Activated T-helper 1 cell treated with anti-CD3 and anti-CD28 coated beads, Interleukin-2, amount 50 U/mL, for 16 hours (primary cell): ENCODE results near the gene RAET1G.
"Not testable (repeated sequence)": the region's sequence is repeated elsewhere in the genome, so short reads cannot be mapped to it uniquely, and the experiment has no call there.

Experiments
- DNase-seq, 2 donors: peaks; one replicate each; pipeline ENCODE4 v3.0.0-alpha.2; 2020; ENCODE audit warnings: low read depth in 1 of 2, low spot score in 1 of 2

The RAET1G gene

DNA sequence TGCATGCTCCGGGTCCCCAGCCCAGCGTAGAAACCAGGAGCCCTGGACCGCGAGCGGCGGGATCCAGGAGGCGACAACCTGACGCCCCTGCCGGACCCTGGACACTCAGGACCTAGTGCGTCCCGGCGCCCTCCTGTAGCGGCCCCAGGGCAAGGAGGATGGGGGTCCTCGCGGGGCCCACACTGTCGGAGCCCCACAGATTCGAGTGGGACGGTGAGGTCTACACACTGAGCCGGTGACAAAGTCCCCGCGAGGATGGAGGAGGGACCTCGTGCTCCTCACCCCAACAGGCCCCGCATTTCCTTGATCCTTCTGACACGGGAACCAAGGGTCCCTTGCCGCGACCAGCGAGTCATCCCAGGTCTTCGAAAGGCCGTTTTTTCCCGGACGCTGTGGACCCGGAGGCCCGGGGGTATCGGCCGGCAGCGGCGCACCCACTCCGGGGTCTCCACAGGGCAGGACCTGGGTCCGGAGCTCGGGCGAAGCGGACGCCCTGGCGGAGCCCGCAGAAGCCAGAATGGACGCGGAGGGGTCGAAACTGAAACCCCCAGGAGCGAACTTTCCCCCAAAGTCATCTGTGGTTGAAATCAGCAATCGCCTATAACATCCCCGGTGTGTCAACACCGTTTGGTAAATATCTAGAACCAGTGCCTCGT is 31.5 kb upstream of the RAET1G start:
- not testable (repeated sequence) for DNase-seq

DNA sequence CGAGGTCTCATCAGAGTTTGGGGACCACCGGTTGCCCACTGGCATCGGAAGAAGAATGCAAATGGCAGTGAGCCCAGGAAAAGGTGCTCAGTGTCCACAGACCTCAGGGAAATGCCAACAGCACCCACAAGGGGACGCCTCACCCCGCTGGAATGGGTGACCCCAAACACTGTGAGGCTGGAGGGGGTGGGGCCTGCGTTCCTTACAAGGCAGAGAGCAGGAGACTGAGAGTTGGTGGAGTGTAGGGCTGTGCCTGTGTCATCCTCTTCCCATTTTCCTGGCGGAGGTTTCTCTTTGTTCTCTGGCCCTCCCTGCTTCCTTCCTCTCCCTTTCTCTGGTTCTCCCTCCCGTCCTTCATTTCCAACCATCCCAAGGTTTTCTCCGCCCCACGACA is 31.0 kb upstream of the RAET1G start:
- not testable (repeated sequence) for DNase-seq

DNA sequence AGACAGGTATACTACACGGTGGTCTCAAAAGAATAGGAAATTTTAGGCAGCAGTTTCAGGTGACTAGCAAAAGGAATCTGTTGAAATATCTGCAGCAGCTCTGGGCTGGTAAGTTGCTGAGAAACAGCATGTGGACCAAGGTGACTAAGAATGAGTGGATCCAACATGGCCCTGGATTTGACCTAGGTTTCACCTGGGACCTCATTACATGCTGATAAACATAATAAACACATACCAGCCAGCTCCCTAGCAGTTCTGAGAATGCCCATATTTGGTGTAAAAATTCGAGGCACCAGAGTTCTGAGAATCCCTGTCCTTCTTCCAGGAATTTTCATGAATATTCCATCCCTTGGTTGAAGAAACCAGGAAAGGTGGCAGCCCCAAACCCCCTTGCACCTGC is 30.5 kb upstream of the RAET1G start:
- not testable (repeated sequence) for DNase-seq

DNA sequence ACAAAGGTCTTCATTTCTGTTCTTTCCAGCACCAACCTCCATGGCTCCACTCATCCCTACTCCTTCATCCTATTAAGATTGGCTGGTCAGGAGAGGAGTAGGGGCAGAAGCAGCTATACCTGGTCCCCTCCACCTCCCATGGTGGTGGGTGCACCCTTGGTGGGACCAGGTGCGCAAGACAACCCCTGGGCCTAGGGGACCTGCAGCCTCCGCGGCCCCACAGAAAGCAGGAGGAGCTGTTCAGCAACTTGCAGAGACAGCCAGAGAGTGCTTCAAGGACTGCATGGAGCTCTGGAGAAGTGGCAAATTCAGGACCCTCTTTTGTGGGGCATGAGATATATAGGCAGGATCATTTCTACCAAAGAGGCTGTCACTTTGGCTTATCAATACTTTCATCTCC is 28.7 kb upstream of the RAET1G start:
- DNase-seq, result no peak

DNA sequence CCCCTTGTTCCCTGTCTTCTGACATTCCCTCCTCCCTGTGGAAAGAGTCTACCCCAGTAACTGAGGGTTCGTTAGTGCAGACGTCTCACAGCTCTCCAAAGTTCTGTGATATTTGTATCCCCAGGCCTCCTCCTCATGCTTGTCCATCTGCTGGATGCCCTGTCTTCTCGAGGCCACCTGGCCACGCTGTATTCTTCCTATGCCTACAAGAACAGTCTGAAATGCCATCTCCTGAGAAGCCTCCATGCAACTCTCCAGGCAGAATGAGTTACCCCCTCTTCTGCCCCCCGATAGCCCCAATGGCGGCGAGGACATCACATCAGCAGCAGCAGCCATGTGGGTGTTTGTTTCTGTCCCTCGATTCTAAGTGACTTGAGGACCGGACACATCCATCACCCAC is 28.2 kb upstream of the RAET1G start:
- DNase-seq, result no peak

DNA sequence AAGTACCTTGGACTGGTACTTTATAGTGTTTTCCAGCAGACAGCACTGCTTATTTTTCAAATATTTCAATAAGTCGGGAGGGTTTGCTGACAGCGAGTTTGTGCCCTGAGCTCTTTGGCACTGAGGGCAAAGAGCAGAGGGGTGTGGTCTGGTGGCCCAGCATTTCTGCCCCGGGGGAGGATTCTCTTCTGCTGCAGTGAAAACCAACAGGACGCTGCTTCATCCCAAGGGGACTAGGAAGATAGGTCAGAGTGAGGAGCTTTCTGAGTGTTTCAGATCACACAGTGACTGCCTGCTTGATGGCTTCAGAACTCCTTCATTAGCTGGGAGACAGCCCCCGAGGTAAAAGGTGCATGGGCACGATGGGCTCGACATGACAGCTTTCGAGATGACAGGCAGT is 27.5 kb upstream of the RAET1G start:
- DNase-seq, result no peak

DNA sequence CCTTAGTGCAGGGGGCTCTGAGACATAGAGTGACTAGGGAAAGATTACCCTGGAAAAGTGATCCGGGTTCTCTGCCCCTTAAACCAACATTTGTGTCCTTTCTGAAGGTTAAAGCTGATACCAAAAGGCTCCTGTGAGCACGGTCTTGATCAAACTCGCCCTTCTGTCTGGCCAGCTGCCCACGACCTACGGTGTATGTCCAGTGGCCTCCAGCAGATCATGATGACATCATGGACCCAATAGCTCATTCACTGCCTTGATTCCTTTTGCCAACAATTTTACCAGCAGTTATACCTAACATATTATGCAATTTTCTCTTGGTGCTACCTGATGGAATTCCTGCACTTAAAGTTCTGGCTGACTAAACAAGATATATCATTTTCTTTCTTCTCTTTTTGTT is 25.7 kb upstream of the RAET1G start:
- DNase-seq, result no peak

DNA sequence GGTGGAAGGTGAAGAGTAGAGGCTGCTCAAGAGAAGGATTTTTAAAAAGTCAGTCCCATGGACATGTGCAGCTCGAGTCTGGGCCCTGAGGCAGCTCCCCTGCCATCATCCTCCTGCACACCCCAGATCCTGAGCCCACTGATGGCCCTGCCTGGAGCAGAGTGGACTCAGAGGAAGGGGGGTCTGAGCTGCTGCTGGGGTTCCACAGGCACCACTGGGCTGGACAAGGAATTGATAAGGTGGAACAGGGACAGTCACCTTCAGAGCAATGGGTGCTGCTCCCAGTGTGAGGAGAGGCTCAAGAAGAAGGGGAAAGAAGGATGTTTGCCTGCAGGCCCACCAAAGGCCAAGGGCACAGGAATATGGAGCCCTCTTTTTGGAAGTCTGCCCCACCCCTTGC is 25.1 kb upstream of the RAET1G start:
- no peak for DNase-seq

DNA sequence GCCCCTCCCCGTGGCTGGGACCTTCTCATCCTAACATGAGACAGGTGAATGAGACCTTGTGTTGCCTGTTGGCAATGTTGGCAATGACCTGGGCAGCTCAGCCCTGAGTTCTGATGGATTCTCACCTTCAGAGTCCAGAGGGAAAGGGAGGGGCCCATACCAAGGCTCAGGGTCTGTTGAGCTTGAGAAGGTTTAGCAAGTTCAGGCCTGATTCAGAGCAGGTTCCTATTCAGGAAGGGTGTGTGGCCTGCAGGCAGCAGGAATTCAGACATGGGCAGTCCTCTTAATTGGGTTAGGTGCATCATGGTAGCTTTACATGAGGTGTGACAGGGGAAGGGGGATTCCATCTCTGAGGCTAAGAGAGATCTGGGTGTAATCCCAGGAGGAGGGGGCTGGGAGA is 24.6 kb upstream of the RAET1G start:
- not testable (repeated sequence) for DNase-seq

DNA sequence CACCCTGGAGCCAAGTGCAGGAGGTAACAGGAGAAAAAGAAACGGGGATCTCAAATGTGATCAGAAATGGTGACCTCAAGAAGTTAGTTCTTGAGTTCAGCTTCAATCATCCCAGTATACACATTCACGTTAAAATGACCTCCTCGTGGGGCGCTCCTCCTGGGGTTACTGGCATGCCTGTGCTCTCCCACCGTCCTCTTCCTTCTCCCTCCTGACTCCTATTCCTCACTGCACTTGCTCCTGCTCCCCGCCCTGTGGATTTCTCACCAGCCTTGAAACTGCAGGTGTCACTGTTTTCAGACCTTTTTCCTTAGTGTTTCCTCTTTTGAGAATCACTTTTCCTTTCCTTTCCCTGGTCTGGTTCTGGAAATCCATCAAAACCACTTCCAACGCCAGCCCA is 23.7 kb upstream of the RAET1G start:
- DNase-seq, result not testable (repeated sequence)

DNA sequence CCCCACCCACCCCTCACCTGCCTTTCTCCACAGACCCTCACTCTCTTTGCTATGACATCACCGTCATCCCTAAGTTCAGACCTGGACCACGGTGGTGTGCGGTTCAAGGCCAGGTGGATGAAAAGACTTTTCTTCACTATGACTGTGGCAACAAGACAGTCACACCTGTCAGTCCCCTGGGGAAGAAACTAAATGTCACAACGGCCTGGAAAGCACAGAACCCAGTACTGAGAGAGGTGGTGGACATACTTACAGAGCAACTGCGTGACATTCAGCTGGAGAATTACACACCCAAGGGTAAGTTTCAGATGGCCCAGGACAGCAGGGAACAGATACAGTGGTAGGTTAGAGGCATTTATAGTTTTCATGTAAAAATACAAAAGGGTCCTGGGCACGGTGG is 22.4 kb upstream of the RAET1G start:
- DNase-seq, result not testable (repeated sequence)

DNA sequence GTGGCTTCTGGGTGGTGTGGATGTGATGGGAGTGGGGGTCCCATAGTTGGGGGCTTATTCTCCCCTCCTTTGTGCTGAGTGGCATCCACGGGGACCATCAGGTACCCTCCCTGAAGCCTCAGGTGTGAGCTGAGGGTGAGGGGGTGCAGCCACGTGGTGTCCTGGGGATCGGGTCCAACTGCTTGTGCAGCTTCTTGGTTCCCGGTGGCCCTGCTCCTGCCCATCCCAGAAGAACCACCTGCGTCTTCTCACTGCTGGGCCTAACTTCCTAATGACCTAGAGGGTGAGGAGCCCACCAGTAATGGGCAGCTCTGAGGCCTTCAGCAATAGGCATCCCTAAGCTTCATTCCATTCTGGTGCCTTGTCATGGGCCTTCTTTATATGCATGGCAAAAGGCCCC is 20.4 kb upstream of the RAET1G start:
- DNase-seq, result not testable (repeated sequence)

DNA sequence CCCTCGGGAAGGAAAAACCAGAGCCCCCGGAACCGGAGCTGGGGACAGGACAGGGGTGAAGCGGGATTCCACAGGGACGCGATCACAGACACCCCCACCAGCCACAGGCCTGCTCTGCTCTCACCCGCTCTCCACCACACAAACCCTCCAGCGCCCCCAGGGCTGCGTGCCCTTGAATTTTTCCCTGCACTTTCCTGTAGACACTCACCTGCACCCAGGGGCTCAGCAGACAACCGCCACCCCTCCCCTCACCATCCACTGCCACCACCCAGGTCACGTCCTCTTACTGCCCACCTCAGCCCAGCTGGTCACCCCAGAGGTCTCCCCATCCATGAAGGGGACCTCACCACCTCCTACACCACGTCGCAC is 19.5 kb upstream of the RAET1G start:
- DNase-seq, result no peak

DNA sequence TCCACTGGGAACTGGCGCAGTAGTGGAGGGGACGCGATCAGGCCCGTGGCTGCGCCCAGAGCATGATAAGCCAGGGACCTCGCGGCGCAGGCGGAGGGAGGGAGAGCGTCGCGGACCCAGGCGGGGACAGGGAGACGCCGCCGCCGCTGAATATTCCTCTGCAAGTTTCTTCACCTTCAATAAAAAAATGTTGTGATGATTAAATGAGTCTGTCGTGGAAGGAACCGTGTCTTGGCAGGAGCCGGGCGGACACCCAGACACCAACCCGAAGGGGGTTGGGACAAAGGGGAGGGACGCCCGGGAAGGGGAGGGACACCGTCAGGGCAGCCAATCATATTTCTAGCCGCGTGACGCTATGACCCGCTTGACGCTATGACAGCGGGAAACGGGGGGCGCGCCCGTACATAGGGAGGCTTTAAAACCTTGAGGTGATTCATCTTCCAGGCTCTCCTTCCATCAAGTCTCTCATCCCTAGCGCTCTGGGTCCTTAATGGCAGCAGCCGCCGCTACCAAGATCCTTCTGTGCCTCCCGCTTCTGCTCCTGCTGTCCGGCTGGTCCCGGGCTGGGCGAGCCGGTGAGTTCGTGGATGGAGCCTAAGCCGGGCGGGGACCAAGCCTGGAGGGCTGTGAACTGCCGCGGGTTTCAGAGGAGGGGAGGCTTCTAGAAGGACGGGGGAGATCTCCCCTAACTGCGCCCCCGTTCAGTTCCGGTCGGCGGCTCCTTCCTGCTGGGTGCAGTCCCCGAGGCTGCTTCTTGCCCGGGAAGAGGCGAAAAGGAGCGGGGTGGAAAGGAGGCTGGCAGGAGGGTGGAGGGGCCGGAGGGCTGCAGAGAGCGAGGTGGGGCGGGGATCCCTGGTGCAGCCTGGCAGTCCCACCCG is 18.9 kb upstream of the RAET1G start, which contains the start of gene ULBP2:
Gene ULBP2 (plus strand): TSS at position 432 of the 878 bp plus-strand sequence. CDS start 59 bp downstream, at position 491.
- peak; percentile 63 to 77 for DNase-seq

DNA sequence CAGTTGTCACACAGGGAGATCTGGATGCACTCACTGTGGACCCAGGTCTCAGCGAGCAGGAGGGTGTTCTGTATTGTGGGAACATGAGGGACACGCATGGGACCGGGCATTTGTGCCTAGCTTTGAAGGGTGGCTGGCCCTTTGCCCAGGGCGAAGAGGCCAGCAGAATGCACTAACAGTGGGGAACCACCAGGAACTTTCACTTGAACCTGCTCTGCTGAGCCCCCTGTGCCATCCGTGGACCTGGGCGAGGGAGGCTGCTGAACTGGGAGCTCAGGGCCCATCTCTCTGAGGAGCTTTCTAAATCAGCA is 17.7 kb upstream of the RAET1G start:
- no peak for DNase-seq

DNA sequence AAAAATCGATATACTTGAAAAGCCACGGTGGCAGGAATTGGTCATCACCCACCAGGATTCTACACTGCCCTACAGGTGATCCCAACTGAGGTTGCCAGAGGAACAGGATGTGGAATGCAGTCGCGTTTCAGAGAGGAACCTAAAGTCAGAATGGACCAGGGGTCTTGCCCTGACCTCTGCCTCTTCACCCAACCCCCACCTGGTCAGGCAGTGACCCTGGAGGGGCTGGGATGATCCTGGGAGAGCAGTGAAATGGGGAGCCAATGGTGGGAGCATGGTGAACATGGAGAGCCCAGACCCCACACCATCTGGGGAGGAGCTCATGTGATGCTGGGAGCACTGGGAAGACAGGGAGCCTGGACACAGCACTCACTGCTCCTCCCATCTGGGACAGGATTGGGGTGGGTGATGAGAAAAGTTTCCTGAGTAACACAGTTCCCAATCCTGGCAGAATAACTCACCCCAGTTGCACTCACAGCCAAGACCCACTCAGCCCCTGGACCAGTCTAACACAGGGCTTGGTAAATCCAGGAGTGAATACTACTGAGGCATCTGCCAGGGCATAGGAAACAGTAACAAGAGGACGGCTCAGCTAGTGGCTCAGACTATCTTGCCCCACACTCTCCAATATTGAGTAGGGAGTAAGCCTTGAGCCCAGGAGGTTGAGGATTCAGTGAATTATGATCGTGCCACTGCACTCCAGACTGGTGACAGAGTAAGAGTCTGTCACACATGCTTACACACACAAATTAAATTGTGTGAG is 17.2 kb upstream of the RAET1G start:
- DNase-seq, result no peak

DNA sequence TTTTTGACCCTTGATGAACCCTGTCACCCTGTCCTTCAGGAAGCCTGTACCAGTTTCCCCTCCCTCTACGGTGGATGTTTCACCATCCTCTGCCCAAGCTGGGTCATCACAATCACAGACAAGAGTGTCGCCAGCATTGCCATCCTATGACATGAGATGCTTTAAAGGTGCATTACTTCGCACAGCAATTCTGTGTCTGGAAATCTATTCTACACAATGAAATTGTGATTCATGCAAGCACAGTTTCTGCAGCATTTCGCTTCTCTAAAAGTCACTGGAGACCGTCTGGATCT is 16.4 kb upstream of the RAET1G start:
- no peak for DNase-seq

DNA sequence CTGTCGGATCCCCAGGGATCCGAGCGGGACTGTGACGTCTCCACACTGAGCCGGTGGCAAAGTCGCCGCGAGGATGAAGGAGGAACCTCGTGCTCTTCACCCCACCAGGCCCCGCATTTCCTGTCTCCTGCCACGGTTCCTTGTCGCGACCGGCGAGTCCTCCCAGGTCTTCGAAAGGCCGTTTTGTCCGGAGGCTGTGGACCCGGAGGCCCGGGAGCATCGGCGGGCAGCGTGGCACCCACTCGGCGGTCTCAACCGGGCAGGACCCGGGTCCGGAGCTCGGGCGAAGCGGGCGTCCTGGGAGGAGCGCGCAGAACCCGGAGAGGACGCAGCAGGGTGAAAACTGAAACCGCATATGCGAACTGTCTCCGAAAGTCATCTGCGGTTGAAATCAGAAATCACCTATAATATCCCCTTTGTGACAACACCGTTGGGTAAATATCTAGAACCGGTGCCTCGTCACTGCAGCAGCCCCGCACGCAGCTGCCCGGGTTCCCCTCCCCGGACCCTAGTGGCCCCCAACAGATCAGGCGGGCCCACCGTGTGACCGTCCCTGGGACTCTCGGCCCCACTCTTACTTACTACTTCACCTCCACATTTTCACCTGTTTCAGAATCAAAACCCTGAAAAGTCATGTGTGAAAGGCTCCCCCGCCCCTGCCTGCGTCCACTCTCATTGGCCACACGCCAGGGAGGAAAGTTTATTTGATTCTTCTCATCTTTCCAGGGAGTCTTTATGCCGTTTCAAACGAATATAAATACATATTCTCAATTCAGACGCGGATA is 15.8 kb upstream of the RAET1G start:
- DNase-seq, result no peak

DNA sequence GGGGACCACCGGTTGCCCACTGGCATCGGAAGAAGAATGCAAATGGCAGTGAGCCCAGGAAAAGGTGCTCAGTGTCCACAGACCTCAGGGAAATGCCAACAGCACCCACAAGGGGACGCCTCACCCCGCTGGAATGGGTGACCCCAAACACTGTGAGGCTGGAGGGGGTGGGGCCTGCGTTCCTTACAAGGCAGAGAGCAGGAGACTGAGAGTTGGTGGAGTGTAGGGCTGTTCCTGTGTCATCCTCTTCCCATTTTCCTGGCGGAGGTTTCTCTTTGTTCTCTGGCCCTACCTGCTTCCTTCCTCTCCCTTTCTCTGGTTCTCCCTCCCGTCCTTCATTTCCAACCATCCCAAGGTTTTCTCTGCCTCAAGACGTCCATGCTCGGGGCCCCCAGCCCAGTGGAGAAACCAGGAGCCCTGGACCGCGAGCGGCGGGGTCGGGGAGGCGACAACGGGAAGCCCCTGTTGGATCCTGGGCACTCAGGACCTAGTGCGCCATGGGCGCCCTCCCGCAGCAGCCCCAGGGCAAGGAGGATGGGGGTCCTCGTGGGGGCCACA is 15.2 kb upstream of the RAET1G start:
- DNase-seq, result not testable (repeated sequence)

DNA sequence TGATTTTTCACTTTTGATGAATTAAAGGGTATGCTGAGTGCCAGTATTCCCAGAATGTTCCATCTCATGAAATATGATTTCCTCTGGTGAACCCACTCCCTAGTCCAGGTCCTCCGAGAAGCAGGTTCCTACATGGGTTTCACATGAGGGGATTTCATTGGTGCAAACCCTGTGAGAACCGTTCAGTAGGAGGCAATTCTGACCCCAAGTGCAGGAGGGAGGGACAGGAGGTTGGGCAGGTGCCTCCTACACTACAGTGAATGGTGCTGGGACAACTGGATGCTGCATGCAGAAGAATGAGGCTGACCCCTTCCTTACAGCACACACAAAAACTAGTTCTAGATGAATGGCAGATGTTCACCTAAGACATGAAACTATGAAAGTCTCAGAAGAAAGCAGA is 13.8 kb upstream of the RAET1G start:
- DNase-seq, result no peak

DNA sequence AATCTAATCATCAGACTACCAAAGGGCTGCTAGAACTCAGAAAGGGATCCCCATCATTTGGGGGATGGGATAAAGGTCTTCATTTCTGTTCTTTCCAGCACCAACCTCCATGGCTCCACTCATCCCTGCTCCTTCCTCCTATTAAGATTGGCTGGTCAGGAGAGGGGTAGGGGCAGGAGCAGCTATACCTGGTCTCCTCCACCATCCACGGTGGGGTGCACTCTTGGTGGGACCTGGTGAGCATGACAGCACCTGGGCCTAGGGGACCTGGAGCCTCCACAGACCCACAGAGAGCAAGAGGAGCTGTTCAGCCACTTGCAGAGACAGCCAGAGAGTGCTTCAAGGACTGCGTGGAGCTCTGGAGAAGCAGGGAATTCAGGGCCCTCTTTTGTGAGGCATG is 12.7 kb upstream of the RAET1G start:
- DNase-seq, result no peak
